Adipose tissue (tissue), 3 donors: ENCODE data around the gene RACGAP1. TPM values are rescaled to one million over a fixed set of nuclear protein-coding genes. Genes with fewer than 3 reads are reported as not detected.

Source experiments
- H3K27ac ChIP-seq: one replicate; pipeline ENCODE4 v1.5.1; 2013; ENCODE audit warnings: low read depth, low read length
- WGBS, 3 donors: extraction: QIAGEN DNeasy Blood & Tissue Kit; methylation state at CpG; one replicate each; pipeline ENCODE4 v1.1.7; 2013; 5-methylcytosine and 5-hydroxymethylcytosine counted together
- polyA plus RNA-seq, 3 donors: library from polyadenylated mRNA; stranded (reverse); fragments of 200-250 nt; gene quantifications; one replicate each; pipeline ENCODE4 v1.2.3, GENCODE V29; 2013
- donor health status: healthy with polysubstance abuse.
- donor health status: Bipolar disorder and iron deficiency.
- donor health status: healthy.

RACGAP1 gene
- polyA plus RNA-seq, 3 donors: 1.8 to 5.4 (median 3.0) TPM

GRCh38 chr12:49963976-49964815 is 61.1 kb downstream of the RACGAP1 start:
- WGBS, 3 donors: 83 to 87% (median 84%) methylated on average over 17 of the region's 17 CpGs
- H3K27ac ChIP-seq: no peak overlapping the region

DNA sequence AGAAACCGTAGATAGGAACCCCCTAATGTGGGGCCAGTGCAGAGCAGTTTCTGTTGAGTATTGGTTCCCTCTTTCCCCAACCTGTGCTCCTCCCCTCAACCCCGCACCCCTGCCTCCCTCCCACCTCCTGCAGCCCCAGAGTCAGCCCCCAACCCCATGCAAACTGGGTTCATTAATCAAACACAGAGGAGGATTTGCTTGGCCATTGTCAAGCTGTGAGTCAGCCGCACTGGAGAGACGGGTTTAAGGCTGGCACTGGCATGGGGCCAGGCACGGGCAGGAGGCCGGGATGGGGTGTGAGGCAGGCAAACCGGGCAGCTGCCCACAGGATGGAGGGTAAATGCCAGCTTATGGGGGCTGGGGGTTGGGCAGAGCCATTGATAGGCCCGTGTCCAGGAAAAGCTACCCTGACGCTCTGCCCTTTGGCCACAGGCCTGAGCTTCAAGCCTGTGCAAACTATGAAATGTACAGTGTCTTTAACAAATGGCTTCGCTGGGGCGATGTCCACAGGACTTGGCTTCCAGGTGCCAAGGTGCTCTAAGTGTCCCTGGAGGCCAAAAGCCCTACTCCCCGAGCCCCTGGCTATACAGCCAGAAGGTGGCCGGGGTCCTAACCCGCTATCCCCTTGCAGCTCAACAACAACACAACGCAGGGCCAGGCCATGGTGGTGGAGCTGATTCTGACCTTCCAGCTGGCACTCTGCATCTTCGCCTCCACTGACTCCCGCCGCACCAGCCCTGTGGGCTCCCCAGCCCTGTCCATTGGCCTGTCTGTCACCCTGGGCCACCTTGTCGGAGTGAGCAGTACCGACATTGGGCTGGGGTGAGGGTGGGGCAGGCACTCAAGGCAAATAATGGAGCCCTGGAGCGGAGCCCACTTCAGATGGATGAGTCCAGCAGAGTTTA is 62.2 kb downstream of the RACGAP1 start:
- no peak overlapping the region for H3K27ac ChIP-seq
- WGBS, 3 donors: 56 to 82% (median 78%) methylated on average over 21 of the region's 21 CpGs

GRCh38 chr12:49961993-49962764 is 63.1 kb downstream of the RACGAP1 start:
- H3K27ac ChIP-seq: no peak overlapping the region
- 54 to 71% (median 69%) methylated on average over 33 to 37 of the region's 37 CpGs for WGBS, 3 donors

GRCh38 chr12:49961111-49961922 is 64.0 kb downstream of the RACGAP1 start, which contains the start of gene AQP5:
TSS of gene AQP5 (plus strand) at chr12:49961872. CDS start at chr12:49962018, 146 bp downstream.
- 2 to 4% (median 4%) methylated on average over 79 to 111 of the region's 111 CpGs for WGBS, 3 donors
- no peak within 1 kb of the TSS for H3K27ac ChIP-seq

- no peak overlapping the region for H3K27ac ChIP-seq
- WGBS, 3 donors: 40 to 58% (median 48%) methylated on average over 6 to 13 of the region's 13 CpGs
These were observed 64.7 kb downstream of the RACGAP1 start for GRCh38 chr12:49960474-49961110.

- WGBS, 3 donors: 33 to 44% (median 35%) methylated on average over 11 of the region's 11 CpGs
- H3K27ac ChIP-seq: no peak overlapping the region
These were observed 65.4 kb downstream of the RACGAP1 start for GRCh38 chr12:49959685-49960473.

DNA sequence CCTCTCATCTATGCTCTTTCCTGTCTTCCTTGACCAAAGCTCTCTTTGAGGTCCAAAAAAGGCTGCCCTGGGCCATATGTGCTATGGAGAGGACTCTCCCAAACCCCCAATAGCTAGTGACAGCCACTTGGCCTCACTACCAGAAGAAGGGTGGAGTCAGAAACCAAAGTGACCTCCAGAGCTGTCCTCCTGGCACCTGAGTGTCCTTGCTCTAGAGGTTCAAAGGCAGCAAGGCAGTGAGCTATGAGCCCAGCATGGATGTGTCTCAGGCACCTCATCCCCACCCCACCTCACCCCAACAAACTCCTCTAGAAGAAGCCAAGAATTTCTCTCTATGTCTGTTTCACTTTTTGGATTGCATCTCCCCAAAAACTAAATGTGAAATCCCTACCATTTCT is 67.7 kb downstream of the RACGAP1 start:
- H3K27ac ChIP-seq: no peak overlapping the region

DNA sequence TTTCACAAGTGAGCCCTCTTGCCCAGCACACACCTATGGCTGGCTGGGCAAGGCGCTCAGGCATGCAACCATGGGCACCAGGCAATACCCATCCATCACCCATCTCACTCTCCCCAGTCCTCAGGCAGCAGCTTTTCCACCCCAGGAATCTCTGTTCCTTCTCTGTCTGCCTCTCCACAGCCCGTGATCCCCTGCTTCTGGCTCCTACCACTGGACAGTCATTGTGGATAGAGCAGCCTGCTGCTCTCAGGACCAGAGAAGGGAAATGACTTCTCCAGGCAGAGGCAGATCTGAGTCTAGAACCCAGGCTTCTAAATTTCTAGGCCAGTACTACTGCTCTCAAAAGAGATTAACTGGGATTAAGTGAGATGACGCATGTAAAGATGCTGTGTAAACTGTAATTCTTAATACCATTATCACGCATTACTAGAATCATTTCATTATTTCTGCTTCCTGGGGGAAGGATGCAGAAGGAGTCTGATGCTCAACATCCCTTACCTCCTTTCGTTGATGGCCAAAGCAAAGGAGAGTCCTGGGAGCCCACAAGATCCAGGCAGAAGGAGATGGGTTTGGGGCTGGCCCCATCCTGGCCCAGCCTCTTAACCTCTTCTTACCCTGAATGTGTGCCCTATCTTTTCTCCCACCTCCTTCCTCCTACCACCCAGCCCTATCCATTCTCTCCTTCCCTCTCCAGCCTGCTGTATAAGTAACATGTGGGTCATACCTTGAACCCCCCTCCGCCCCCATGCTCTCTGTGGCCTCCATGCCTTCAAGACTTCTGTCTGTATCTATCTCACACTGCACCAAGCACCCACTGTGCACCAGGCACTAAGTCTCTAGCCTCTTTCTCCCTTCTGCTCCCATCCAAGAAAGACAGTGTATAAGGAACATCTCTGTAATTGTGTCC is 68.4 kb downstream of the RACGAP1 start:
- WGBS, 3 donors: 79 to 83% (median 79%) methylated on average over 6 of the region's 6 CpGs
- no peak overlapping the region for H3K27ac ChIP-seq

- WGBS, 3 donors: 44 to 70% (median 45%) methylated on average over 13 of the region's 13 CpGs
- no peak overlapping the region for H3K27ac ChIP-seq
These were observed 69.2 kb downstream of the RACGAP1 start for GRCh38 chr12:49955899-49956662.

- WGBS, 3 donors: 30 to 51% (median 32%) methylated on average over 51 to 53 of the region's 53 CpGs
- no peak overlapping the region for H3K27ac ChIP-seq
These were observed 70.1 kb downstream of the RACGAP1 start for GRCh38 chr12:49954863-49955830.

- no peak overlapping the region for H3K27ac ChIP-seq
- WGBS, 3 donors: 72 to 80% (median 77%) methylated on average over 21 of the region's 21 CpGs
These were observed 71.1 kb downstream of the RACGAP1 start for GRCh38 chr12:49953961-49954846.

GRCh38 chr12:49953151-49953550 is 72.1 kb downstream of the RACGAP1 start:
- WGBS, 3 donors: 77 to 92% (median 82%) methylated on average over 4 of the region's 4 CpGs
- H3K27ac ChIP-seq: no peak overlapping the region
